Heart right ventricle (tissue), 16 donors: Measurements from ENCODE around the gene STAU1. TPM values are rescaled to one million over a fixed set of nuclear protein-coding genes. Genes with fewer than 3 reads are reported as not detected.
"Not testable (repeated sequence)": the region's sequence is repeated elsewhere in the genome, so short reads cannot be mapped to it uniquely, and the experiment has no call there.

Source experiments
- ATAC-seq, 8 donors: fragments of 200-7000 bp; cut with Tn5 transposase; one replicate each; pipeline ENCODE4 v1.9.1; 2020; ENCODE audit warnings: mild to moderate bottlenecking in 8 of 8, moderate library complexity in 8 of 8, moderate number of reproducible peaks in 1 of 8
- DNase-seq, 2 donors: peaks; one replicate each; pipeline ENCODE4 v3.0.0-alpha.2; 2020
- H3K27ac ChIP-seq, 10 donors: fragments of 200-600 bp; sonication (generic) in 2 of 10; one replicate each; pipeline versions ENCODE4 v1.5.0 to v1.8.0; 2020 to 2022; ENCODE audit warnings: mild to moderate bottlenecking in 3 of 10
- H3K27me3 ChIP-seq, 7 donors: fragments of 200-600 bp; one replicate each; pipeline ENCODE4 v1.8.0; 2021 to 2022; ENCODE audit warnings: mild to moderate bottlenecking in 2 of 7
- H3K36me3 ChIP-seq, 9 donors: fragments of 200-600 bp; sonication (generic) in 1 of 9; one replicate each; pipeline versions ENCODE4 v1.5.0 to v1.8.0; 2020 to 2022; ENCODE audit warnings: mild to moderate bottlenecking in 2 of 9
- H3K4me1 ChIP-seq, 9 donors: fragments of 200-600 bp; sonication (generic) in 1 of 9; one replicate each; pipeline versions ENCODE4 v1.5.0 to v1.8.0; 2020 to 2022; ENCODE audit warnings: mild to moderate bottlenecking in 4 of 9
- H3K4me3 ChIP-seq, 10 donors: fragments of 200-600 bp; sonication (generic) in 2 of 10; one replicate each; pipeline versions ENCODE4 v1.5.0 to v1.8.0; 2020 to 2022; ENCODE audit warnings: mild to moderate bottlenecking in 7 of 10, moderate library complexity in 2 of 10
- H3K9me3 ChIP-seq, 11 donors: fragments of 200-600 bp in 10 of 11; sonication (generic) in 2 of 11; one replicate each; pipeline versions ENCODE4 v1.5.0 to v1.8.0; 2013 to 2022; ENCODE audit warnings: mild to moderate bottlenecking in 2 of 11, control low read depth in 1 of 11, moderate library complexity in 1 of 11
- CTCF ChIP-seq, 9 donors: fragments of 200-600 bp; sonication (generic) in 2 of 9; IDR thresholded peaks; one replicate each; pipeline versions ENCODE4 v1.5.0 to v1.8.0; 2021 to 2022; ENCODE audit warnings: antibody characterized with exemption in 9 of 9, mild to moderate bottlenecking in 5 of 9, moderate library complexity in 1 of 9
- WGBS, 2 donors: extraction: QIAGEN DNeasy Blood & Tissue Kit; methylation state at CpG; one replicate each; pipeline ENCODE4 v1.1.7; 2013; ENCODE audit warnings: inconsistent platforms in 1 of 2; 5-methylcytosine and 5-hydroxymethylcytosine counted together
- intact Hi-C, 10 donors: fragments of 100-400 bp; cut with DNase I; formaldehyde crosslinking; loops; one replicate each; pipeline versions ENCODE4 v1.11.1 to v1.14.2; 2022
- polyA plus RNA-seq, 2 donors: library from polyadenylated mRNA; stranded (reverse); fragments of 200-250 nt; gene quantifications; one replicate each; pipeline ENCODE4 v1.2.3, GENCODE V29; 2013
- total RNA-seq, 10 donors: library from RNA; stranded (reverse); fragmentation: NEBNext Ultra II Directional in 3 of 10; extraction: Animal tissue kit (Norgen Biotek cat#: 25700) in 3 of 10; gene quantifications; one replicate each; pipeline versions ENCODE4 v1.2.1 to v1.2.4, GENCODE V29; 2021 to 2023
- donor health status: Arrhythmogenic right ventricular cardiomyopathy.
- donor health status: ischemic (EF 13 %, LVEDD 7.1; RV severe dilation, severe dysfunction).
- donor health status: healthy with polysubstance abuse.
- donor health status: DM: no; HTN: yes; CAD: no.
- donor health status: DM: no; HTN: no; CAD: no.
- donor health status: ischemic (EF 25% LVEDD 6.9; RV normal size, moderate dysfunction).
- donor health status: ischemic (EF 25% LVEDD 5.7; RV mildly dilated, moderate dysfunction).
- donor health status: healthy.
- donor health status: DM: yes; HTN: yes; CAD: no.
- donor health status: Ischemic cardiomyopathy.
- donor health status: ischemic (EF 35%, LVEDD 5.7; RV mildly dilated, moderate dysfunction).
- donor health status: nonischemic (EF 11% LVEDD 7.7; RV severe dilation, severe dysfunction).
- donor health status: DM: yes; HTN: yes; CAD: no.
- donor health status: PGD.
- donor health status: ischemic (EF 29% LVEDD 5.4; RV normal size, mild dysfunction).
- donor health status: nonischemic (EF 23%, LVEDD 6.1; RV moderate dilation, normal function).

Gene STAU1
- total and polyA plus RNA-seq, 12 donors: 18.0 to 94.3 (median 66.5) TPM

- no peaks in the 10 kb centered on the region for H3K27me3 ChIP-seq
- TF ChIP-seq CTCF (IDR thresholded peaks at IDR 0.05): no peak
- DNase-seq: peak in 1 of 2 donors; percentile 12
- H3K4me1 ChIP-seq: peaks cover 2 to 43% (median 32%) of the 10 kb centered on the region in 9 donors
- 0 to 1% methylated on average over 29 of the region's 29 CpGs for WGBS, 2 donors
- peaks cover 0 to 14% (median 0%) of the 10 kb centered on the region in 9 donors for H3K36me3 ChIP-seq
- peak overlapping the region; percentile 77 to 96 (median 85) for H3K4me3 ChIP-seq
- H3K27ac ChIP-seq: peak overlapping the region; percentile 75 to 96 (median 94)
- H3K9me3 ChIP-seq: no peaks in the 10 kb centered on the region
- ATAC-seq: peak in 4 of 8 donors; percentile 2 to 25 (median 7)
- intact Hi-C loops: loop anchor here in 4 of 10 donors (2.0 to 10.0 kb wide), 3 partner anchors 29 to 90 kb away; partner anchors contain the start of gene ZNFX1 (in 2 of the 4)
These were observed 744 bp downstream of the STAU1 start for GRCh38 chr20:49187330-49187850.

GRCh38 chr20:49186535-49187329 is 1.4 kb downstream of the STAU1 start:
- Histone ChIP-seq H3K27me3 (no peaks in the 10 kb centered on the region), H3K4me3 (peak overlapping the region; percentile 77 to 96 (median 85)), H3K27ac (peak overlapping the region; percentile 40 to 96 (median 94)), H3K9me3 (no peaks in the 10 kb centered on the region), H3K4me1 (peaks cover 2 to 50% (median 39%) of the 10 kb centered on the region in 9 donors), H3K36me3 (peaks cover 0 to 14% (median 0%) of the 10 kb centered on the region in 9 donors)
- intact Hi-C loops: loop anchor here in 4 of 10 donors (2.0 to 10.0 kb wide), 3 partner anchors 30 to 91 kb away; partner anchors contain the start of gene ZNFX1 (in 2 of the 4)
- peak in 5 of 8 donors; percentile 10 to 40 (median 30) for ATAC-seq
- peak in 1 of 2 donors; percentile 44 for DNase-seq
- WGBS, 2 donors: 0 to 1% methylated on average over 19 of the region's 19 CpGs
- TF ChIP-seq CTCF (IDR thresholded peaks at IDR 0.05): no peak

GRCh38 chr20:49185071-49185761 is 2.9 kb downstream of the STAU1 start:
- Histone ChIP-seq H3K9me3 (no peaks in the 10 kb centered on the region), H3K36me3 (peaks cover 0 to 14% (median 0%) of the 10 kb centered on the region in 9 donors), H3K4me3 (no peak overlapping the region), H3K4me1 (peaks cover 2 to 65% (median 52%) of the 10 kb centered on the region in 9 donors), H3K27ac (peak overlapping the region in 2 of 10 donors; percentile 0 to 27), H3K27me3 (no peaks in the 10 kb centered on the region)
- DNase-seq (no peak), ATAC-seq (no peak)
- intact Hi-C loops: loop anchor here in 4 of 10 donors (5.0 to 10.0 kb wide), 2 partner anchors 50 to 92 kb away; partner anchors contain the start of gene ZNFX1 (in 2 of the 4)
- no peak for TF ChIP-seq CTCF (IDR thresholded peaks at IDR 0.05)
- WGBS, 2 donors: 81 to 86% methylated on average over 6 of the region's 6 CpGs

GRCh38 chr20:49184691-49185070 is 3.5 kb downstream of the STAU1 start:
- H3K27me3 ChIP-seq: no peaks in the 10 kb centered on the region
- peaks cover 2 to 70% (median 57%) of the 10 kb centered on the region in 9 donors for H3K4me1 ChIP-seq
- 72 to 77% methylated on average over 3 of the region's 3 CpGs for WGBS, 2 donors
- no peaks in the 10 kb centered on the region for H3K9me3 ChIP-seq
- DNase-seq: no peak
- peaks cover 0 to 14% (median 0%) of the 10 kb centered on the region in 9 donors for H3K36me3 ChIP-seq
- intact Hi-C loops: loop anchor here in 4 of 10 donors (5.0 to 10.0 kb wide), 3 partner anchors 42 to 93 kb away; partner anchors contain the start of gene ZNFX1 (in 2 of the 4)
- no peak overlapping the region for H3K4me3 ChIP-seq
- H3K27ac ChIP-seq: no peak overlapping the region
- TF ChIP-seq CTCF (IDR thresholded peaks at IDR 0.05): no peak
- ATAC-seq: no peak

GRCh38 chr20:49184084-49184501 is 4.0 kb downstream of the STAU1 start:
- 81 to 83% methylated on average over 5 of the region's 5 CpGs for WGBS, 2 donors
- intact Hi-C loops: loop anchor here in 3 of 10 donors (5.0 to 10.0 kb wide), 2 partner anchors 42 to 49 kb away; no protein-coding TSS in a partner anchor
- H3K4me3 ChIP-seq, ATAC-seq, DNase-seq, H3K27ac ChIP-seq, H3K9me3 ChIP-seq, H3K27me3 ChIP-seq: not testable (repeated sequence)
- Histone ChIP-seq H3K4me1 (peaks cover 2 to 76% (median 63%) of the 10 kb centered on the region in 9 donors), H3K36me3 (peaks cover 0 to 14% (median 0%) of the 10 kb centered on the region in 9 donors)
